ENCODE measurements around the gene VASP. TPM values are rescaled to one million over a fixed set of nuclear protein-coding genes. Genes with fewer than 3 reads are reported as not detected.

VASP gene
- polyA plus RNA-seq, 2 of the 4 experiments (the other 2 are of a cell fraction), result 64.5 to 94.3 TPM

GRCh38 chr19:45523642-45524256 lies 16.5 kb downstream of the VASP start:
- ChIA-PET CTCF (interaction anchor here (0.6 to 7.8 kb wide), 18 partner anchors 8 to 146 kb away, joined by 3 to 71 read pairs (median 5); no protein-coding TSS in a partner anchor), POLR2A (no interaction called here)
- peaks cover 20% of the 10 kb centered on the region for H3K4me1 ChIP-seq
- FAIRE-seq (peak; percentile 93), ATAC-seq (peak; percentile 92 to 93), DNase-seq (ENCODE audit: low read depth in 1 of 2, low spot score in 1 of 2) (peak; percentile 94)
- no peak overlapping the region for H3K4me2 ChIP-seq
- TF ChIP-seq RAD21 (conservative IDR thresholded peaks at IDR 0.05 in 1 of 2, IDR thresholded peaks at IDR 0.05 in 1 of 2) (peak; percentile 97 to 98), HOXA7 (CRISPR knock-in tag; IDR thresholded peaks at IDR 0.05) (no peak), FOXS1 (CRISPR knock-in tag; IDR thresholded peaks at IDR 0.05) (no peak), RFX5 (IDR thresholded peaks at IDR 0.05) (no peak), HOXB13 (CRISPR knock-in tag; IDR thresholded peaks at IDR 0.05; ENCODE audit: low read depth) (no peak), CHD2 (IDR thresholded peaks at IDR 0.05; ENCODE audit: low read length, partially characterized antibody) (no peak), MYC (IDR thresholded peaks at IDR 0.05; ENCODE audit: borderline replicate concordance, low read length) (no peak), FOSL2 (IDR thresholded peaks at IDR 0.05) (no peak), FOSL2 (CRISPR knock-in tag; IDR thresholded peaks at IDR 0.05) (no peak; the same call in 1 of the 2 replicates), ELK1 (IDR thresholded peaks at IDR 0.05; ENCODE audit: low read depth, low read length) (no peak), RNF2 (IDR thresholded peaks at IDR 0.05; ENCODE audit: borderline replicate concordance, low read depth) (no peak), MAX (IDR thresholded peaks at IDR 0.05) (peak; percentile 61; the same call in 1 of the 2 replicates), EP300 (IDR thresholded peaks at IDR 0.05) (no peak), SMC3 (IDR thresholded peaks at IDR 0.05) (peak; percentile 94), MAZ (IDR thresholded peaks at IDR 0.05; ENCODE audit: borderline replicate concordance, low read depth, low read length) (no peak), HEYL (CRISPR knock-in tag; IDR thresholded peaks at IDR 0.05) (no peak), JUNB (IDR thresholded peaks at IDR 0.05) (no peak), TFCP2L1 (CRISPR knock-in tag; IDR thresholded peaks at IDR 0.05) (no peak), CBX2 (IDR thresholded peaks at IDR 0.05; ENCODE audit: borderline replicate concordance, low read depth) (no peak), JUN (IDR thresholded peaks at IDR 0.05) (peak in 1 of 2 experiments; percentile 52; a peak in 2 of 5 replicates), ESRRA (IDR thresholded peaks at IDR 0.05; ENCODE audit: borderline replicate concordance, low read length) (no peak)
- TF ChIP-seq, protein P1, sequence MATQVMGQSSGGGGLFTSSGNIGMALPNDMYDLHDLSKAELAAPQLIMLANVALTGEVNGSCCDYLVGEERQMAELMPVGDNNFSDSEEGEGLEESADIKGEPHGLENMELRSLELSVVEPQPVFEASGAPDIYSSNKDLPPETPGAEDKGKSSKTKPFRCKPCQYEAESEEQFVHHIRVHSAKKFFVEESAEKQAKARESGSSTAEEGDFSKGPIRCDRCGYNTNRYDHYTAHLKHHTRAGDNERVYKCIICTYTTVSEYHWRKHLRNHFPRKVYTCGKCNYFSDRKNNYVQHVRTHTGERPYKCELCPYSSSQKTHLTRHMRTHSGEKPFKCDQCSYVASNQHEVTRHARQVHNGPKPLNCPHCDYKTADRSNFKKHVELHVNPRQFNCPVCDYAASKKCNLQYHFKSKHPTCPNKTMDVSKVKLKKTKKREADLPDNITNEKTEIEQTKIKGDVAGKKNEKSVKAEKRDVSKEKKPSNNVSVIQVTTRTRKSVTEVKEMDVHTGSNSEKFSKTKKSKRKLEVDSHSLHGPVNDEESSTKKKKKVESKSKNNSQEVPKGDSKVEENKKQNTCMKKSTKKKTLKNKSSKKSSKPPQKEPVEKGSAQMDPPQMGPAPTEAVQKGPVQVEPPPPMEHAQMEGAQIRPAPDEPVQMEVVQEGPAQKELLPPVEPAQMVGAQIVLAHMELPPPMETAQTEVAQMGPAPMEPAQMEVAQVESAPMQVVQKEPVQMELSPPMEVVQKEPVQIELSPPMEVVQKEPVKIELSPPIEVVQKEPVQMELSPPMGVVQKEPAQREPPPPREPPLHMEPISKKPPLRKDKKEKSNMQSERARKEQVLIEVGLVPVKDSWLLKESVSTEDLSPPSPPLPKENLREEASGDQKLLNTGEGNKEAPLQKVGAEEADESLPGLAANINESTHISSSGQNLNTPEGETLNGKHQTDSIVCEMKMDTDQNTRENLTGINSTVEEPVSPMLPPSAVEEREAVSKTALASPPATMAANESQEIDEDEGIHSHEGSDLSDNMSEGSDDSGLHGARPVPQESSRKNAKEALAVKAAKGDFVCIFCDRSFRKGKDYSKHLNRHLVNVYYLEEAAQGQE (IDR thresholded peaks at IDR 0.05), result no peak
- TF ChIP-seq, protein P2, sequence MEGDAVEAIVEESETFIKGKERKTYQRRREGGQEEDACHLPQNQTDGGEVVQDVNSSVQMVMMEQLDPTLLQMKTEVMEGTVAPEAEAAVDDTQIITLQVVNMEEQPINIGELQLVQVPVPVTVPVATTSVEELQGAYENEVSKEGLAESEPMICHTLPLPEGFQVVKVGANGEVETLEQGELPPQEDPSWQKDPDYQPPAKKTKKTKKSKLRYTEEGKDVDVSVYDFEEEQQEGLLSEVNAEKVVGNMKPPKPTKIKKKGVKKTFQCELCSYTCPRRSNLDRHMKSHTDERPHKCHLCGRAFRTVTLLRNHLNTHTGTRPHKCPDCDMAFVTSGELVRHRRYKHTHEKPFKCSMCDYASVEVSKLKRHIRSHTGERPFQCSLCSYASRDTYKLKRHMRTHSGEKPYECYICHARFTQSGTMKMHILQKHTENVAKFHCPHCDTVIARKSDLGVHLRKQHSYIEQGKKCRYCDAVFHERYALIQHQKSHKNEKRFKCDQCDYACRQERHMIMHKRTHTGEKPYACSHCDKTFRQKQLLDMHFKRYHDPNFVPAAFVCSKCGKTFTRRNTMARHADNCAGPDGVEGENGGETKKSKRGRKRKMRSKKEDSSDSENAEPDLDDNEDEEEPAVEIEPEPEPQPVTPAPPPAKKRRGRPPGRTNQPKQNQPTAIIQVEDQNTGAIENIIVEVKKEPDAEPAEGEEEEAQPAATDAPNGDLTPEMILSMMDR (IDR thresholded peaks at IDR 0.05), result peak; percentile 97
- H3K4me3 ChIP-seq, result no peak overlapping the region
- H3K27ac ChIP-seq, result peak overlapping the region in 1 of 2 experiments; percentile 47; a peak in 1 of 6 replicates
- WGBS (ENCODE audit: missing lambda C conversion rate), result 60% methylated on average over 9 of the region's 9 CpGs
- no peaks in the 10 kb centered on the region for H3K9me3 ChIP-seq

All from A549 (cell line).